Hepatic stellate cell (primary cell): ENCODE results near the gene TXLNG.

ENCODE experiments used
- DNase-seq: peaks from one replicate; pipeline ENCODE4 v3.0.0; 2011; ENCODE audit warnings: low spot score

TXLNG gene

DNA sequence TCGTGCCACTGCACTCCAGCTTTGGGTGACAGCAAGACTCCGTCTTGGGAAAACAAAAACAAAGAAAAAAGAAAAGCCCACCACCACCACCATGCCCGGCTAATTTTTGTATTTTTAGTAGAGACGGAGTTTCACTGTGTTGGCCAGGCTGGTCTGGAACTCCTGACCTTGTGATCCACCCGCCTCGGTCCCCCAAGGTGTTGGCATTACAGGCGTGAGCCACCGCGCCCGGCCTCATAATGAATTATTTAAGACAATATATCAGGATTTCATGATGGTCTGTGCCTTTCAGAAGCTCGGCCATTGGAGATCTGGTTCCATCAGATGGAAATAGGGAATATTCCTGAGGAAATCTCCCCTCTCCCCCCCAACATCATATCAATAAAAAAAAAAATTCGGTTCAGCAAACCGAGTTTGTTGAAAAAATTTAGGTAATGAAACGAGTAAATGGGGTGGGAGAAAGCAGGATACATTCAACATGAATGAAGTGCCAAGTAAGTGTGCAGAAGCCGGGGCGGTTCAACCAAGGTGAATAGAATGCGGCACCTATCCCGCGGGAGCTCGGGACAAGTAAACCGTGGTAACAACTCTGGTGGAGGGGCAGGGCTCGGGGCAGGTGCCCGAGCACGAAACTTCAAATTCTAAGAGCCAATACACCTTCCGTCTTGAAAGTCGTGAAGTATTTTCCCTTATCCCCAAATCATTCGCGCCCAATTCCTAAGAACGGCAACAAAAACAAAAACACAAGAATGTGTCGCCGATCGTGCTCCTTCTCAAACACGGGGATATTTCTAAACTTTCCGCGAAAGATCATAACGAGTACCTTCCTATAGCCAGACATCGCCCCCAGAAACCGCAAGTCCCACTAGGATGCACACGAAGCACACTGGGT lies 773 bp upstream of the TXLNG start:
- no peak for DNase-seq

DNA sequence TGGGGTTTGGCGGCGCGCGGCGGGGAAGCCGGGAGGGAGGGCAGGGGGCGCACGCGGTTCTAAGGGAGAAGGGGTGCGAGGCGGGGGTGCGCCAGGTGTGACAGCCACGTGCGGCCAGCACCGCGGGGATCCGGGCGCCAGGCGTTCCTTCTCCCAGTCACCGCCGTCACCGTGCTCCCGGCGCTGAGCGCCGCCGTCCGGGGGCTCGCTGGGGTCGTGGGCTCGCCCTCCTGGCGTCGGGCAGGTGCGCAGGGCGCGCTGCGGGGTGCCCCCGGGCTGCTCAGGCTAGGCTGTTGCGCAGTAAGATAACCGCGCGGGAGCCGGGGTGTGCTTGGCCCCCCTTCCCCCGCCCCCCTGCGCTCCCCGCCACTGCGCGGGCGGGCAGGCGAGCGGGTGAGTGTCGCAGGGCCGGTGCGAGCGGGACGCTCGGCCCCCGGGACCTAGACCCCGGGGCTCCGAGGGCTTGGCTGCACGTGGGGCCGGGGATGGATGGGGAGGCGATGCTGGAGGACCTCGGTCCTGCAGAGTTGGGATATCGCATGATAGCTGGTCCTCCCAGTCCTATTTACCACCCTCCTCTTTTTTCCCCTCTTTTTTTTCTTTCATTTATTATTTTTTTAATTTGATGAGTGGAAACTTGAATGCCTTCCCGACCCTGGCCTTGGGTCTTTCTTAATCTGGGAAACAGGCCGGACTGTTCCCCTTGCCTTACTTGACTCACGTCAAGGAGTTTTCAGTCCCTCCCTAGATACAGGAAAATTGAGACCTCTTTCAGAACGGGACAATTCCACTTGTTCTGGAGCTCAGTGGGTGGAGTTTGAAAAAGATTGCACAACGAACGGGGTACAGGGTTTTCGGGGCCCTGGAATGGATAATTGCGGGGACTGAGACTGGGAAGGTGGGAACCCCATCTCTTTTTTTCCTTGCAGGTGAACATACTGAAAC lies 797 bp downstream of the TXLNG start:
- peak; percentile 13 for DNase-seq

DNA sequence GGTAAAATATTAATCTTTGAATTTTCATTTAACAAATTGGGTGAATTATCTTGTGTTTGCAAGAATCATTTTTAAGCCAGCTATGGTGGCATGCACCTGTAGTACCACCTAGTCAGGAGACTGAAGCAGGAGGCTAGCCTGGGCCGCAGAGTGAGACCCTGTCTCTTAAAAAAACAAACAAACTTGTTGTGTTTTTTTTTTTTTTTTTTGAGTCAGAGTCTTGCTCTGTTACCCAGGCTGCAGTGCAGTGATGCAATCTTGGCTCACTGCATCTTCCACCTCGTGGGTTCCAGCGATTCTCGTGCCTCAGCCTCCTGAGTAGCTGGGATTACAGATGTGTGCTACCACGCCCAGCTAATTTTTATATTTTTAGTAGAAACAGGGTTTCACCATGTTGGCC lies 2.2 kb downstream of the TXLNG start:
- no peak for DNase-seq

DNA sequence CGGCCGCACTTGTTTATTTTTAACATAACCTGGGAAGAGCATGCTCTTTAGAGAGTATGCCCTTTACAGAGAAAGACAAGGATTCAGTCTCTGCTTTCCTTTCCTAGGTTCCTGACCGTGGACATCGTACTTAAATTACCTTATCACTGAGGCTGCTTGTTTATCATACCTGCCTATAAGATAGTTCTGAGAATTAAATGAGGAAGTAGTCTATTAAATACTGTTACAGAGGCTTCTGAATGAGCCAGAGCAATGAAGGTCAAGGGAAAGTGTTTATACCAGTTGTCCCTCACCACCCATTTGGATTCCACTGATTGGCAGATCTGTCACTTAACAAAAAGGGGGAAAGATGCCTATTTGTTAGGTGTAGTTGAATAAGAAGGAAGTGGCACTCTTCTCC lies 10.0 kb downstream of the TXLNG start:
- no peak for DNase-seq

DNA sequence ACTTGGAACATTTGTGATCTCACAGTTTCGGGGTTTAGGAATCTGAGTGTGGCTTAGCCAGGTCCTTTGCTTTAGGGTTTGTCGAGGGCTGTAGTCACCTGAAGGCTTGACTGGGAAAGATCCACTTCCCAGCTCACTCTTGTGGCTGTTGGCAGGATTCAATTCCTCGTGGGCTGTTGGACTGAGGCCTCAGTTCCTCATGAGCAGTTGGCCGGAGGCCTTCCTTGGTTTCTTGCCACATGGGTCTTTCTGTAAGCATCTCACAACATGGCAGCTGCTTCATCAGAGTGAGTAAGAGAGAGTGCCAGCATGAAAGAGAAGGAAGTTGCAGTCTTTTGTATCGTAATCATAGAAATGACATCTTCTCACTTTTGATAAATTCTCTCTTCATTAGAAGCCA lies 11.1 kb downstream of the TXLNG start:
- no peak for DNase-seq

DNA sequence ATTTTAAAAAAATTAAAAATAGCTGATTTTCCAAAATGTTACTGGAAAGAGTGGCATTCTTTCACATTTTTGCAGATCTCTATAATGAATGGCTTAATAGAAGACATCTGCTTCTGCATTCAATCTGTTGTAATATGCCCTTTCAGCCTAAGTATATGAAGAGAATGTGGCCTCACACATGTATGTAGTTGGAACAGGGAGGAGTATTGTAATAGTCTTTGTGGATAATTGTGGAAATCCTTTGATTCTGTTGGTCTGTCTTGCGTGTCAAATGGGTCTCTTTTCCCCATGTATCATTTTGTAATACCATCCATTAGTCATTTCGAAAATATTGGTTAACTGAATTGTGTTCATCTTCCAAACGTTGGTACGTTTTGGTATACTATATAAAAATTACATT lies 11.6 kb downstream of the TXLNG start:
- DNase-seq: no peak

DNA sequence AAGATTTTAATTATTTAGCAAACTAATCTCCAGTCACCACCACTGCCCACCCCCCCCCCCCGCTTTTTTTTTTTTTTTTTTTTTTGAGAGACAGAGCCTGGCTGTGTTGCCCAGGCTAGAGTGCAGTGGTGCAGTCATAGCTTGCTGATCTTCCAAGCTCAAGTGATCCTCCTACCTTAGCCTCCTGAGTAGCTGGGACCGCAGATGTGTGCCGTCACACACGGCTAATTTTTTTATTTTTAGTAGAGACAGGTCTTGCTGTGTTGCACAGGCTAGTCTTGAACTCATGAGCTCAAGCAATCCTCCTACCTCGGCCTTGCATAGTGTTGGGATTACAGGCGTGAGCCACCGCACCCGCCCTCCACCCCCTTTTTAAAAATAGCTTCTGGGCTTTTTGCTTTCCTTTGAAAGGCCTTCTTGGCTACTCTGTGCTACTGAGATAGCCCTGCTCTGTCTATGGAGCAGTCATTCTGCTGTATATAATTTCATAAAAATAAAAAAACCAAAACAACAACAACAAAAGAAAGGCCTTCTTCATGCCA lies 18.7 kb downstream of the TXLNG start:
- DNase-seq: no peak

DNA sequence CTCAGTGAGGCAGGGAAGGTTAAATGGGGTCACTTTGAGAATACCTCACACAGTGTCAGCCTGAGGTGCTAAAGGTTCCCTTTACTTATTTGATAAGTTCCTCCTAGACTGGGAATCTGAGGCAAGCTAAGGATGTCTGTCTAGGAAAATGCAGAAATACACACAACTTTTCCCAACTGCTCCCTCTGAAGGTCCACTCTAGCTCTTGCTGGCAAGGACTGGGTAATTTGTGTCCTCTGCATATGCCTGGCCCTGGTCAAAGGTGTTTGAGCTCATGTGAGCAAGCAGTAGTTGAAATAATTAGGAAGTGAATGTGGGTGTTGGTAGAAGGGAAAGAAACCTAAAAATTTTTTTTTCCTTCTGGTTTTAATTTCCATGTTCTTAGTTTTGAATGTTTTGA lies 21.3 kb downstream of the TXLNG start:
- DNase-seq: peak; percentile 78

DNA sequence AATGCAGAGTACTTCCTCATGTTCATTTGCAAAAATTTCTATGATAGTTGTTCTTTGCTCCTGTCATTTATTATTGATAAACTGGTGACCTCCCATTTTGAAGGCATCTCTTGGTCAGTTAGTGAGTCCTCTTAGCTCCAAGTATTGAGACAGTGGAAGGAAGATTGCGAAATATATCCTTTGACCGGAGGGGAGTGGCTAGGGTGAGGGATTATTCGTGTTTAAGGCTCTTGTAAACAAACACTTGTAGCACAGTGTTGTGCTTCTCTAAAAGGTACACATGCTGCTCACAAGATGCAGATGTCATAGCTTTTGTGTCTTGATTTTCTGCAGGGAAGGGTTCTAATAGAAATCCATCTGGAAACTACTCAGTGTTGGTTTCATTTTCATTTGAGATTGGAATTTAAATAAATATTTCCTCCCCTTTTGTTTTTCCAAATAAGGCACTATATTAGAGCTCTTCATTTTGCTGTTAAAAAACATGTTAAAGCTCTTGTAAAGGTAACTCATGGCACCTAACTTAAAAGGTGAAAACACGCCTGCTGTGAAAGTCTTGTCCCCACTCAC lies 21.8 kb downstream of the TXLNG start:
- peak; percentile 72 for DNase-seq

DNA sequence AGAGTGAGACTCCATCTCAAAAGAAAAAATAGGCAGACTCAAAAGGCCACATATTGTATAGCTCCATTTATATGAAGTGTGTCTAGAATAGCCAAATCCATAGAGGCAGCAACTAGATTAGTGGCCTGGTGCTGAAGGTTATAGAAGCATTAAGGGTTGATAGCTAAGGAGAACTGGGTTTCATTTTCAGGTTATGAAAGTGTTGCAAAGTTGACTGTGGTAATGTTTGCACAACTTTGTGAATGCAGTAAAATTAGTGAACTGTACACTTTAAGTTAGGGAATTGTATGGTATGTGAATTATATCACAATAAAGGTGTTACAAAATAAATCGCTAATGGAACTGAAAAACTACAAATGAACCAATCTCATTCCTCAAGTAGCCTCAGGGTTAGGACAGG lies 28.3 kb downstream of the TXLNG start:
- DNase-seq: no peak

DNA sequence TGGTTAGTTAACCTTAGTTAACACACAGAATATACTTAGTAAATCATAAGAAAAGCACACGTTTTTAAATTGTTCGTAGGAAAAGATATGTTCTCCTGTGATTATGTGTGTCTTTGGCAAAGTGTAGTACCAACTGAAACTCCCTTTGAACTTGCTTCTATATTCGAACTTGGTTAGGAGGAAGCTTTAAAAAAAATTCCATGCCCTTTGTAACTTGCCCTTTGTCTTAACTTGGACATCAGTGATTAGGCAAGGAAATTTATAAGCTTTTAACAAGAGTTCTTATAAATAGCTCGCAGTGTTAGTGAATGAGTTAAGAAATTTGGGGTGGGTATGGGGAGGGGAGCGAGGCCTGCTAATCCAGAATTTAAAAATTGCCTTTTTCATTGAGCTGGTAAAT lies 33.4 kb downstream of the TXLNG start:
- no peak for DNase-seq

DNA sequence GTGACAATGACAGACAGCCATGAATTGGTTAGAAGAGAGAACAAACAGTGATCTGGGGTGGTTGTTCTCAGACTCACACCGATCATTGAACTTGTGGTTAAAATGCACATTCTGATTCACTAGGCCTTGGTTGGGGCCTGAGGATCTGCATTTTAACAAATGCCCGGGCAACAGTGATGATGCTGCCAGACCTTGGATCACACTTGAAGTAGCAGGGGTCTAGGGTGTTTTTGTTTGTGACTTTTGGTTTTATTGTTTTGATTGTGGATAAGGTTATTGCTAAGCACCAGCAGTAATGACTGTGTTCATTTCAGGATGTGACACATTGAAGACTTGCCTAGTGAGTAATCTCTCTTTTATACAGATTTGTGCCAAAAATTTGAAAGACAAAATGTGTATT lies 36.5 kb downstream of the TXLNG start:
- peak; percentile 60 for DNase-seq

DNA sequence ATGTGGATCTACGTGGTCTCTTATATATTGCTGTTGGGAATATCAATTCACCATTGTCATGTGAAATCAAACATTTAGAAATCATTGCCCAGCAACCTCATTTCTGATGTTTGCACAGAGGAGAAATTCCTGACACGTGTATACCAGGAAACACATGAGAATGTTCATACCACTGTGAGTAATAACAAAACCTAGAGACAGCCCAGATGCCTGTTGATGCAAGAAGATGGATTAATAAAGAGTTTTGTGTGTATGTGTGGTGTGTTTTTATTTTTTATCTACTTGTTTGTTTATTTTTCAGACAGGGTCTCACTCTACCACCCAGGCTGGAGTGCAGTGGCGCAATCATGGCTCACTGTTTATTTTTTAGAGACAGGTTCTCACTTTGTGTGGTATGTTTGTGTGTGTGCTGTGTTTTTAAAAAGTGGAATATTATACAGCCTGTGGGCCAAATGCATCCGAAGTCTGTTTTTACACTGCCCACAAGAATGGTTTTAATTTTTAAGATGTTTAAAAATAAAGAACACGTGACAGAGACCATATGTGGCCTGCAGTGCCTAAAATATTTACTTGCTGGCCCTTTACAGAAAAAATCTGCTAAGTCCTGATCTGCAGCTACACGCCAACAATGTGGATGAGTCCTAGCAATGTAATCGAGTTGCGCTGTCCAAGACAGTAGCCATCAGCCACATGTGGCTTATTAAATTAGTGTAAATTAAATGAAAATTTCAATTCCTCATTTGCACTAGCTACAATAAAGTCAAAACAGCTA lies 39.2 kb downstream of the TXLNG start:
- DNase-seq: no peak

DNA sequence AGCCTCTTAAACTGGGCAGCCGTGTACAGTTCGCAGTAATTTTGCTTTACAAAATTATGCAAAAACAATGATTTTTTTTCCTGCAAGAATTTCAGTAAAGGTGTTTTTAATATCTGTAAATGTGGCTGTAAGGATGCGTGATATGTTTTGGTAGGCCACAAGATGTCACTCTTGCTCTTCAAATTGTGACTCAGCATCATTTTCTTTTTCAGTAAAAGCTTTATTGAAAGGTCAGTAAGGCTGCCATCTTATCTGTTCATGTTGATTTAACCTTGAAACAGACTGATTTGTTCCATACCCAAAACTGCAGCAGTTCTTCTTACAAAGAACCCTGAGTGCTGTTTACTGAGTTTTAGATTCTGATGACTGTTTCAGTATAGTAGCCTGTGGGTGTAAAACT lies 39.9 kb downstream of the TXLNG start:
- no peak for DNase-seq

DNA sequence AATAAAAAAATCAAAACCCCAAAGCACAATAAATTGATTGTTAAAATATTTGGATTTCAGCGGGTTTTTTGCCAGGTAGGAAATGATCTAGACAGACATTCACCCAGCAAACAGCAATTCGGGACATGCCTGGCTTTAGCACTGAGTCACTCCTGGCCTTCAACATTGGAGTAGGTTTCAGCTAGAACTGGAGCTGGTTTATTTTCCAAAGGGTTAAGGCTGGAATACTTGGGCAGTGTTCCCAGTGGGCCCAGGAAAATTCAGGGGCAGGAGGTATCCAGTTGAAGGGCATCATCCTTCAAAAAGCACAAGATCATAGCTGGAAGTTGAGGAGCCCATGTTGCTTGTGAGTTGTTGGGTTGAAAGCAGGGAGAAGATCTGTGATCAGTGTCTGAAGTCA lies 41.0 kb downstream of the TXLNG start:
- DNase-seq: no peak

DNA sequence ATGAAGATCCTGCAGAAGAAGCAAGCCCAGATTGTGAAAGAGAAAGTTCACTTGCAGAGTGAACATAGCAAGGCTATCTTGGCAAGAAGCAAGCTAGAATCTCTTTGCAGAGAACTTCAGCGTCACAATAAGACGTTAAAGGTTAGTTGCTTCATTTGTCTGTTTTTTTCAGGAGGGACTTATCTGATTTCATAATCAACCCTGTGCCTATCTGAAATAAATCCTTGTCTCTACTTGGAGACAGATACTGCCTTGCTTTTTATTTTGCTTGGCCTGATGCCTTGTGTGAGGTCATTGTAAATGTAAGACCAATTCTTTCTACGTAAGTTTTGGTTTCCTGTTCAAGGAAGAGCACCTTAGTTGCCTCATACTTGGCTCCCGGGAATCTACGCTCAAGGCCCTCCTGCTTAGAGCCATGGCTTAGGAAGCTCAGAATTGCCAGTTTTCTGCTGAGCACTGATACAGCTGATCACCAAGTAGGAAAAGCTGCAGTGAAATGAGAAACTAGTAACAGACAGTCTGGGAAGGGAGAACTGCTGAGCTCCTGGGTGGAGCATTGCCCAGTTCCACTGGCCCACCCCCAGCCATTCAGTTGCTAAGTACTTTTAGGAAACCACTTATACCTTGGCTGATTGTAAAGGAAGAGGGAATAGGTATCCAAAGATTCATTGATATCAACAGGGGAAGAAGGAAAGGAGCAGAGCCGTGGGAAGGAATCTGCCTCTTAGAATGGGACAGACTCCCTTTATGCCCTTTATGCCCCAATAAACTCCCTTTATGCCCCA lies 42.0 kb downstream of the TXLNG start:
- no peak for DNase-seq

DNA sequence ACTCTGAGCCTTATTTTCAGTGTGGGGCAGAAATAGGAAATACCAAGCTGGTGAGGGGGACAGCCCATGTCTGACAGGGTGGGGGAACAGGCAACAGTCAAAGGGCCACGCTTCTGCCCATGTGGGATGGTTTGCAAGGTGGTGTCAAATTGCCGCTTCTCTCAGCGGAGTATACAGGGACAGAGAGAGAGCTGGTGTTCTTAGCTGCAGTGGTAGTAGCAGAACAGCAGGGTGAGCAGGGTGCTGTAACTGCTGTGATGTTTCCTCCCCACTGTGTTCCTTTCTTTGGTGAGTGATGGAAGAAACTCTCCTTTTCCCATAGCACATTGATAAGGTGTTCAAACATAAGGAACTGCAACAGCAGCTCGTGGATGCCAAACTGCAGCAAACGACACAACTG lies 46.0 kb downstream of the TXLNG start:
- DNase-seq: no peak

DNA sequence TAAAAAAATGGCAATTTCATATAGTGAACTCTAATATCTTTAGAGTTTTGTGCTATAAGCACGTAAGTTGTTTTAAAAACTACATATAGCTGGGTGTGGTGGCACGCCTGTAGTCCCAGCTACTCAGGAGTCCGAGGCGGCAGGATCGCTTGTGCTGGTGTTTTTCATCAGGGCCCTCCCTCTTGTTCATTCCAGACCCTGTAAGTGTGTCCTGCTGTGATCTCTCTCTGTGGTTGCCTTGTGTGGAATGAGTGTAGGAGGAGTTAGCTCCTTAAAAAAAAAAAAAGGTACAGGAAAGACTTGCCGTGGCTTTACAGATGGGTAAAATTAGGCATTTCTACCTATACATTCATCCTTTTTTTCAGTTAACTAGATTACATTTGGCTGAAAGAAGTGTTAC lies 48.5 kb downstream of the TXLNG start:
- no peak for DNase-seq

DNA sequence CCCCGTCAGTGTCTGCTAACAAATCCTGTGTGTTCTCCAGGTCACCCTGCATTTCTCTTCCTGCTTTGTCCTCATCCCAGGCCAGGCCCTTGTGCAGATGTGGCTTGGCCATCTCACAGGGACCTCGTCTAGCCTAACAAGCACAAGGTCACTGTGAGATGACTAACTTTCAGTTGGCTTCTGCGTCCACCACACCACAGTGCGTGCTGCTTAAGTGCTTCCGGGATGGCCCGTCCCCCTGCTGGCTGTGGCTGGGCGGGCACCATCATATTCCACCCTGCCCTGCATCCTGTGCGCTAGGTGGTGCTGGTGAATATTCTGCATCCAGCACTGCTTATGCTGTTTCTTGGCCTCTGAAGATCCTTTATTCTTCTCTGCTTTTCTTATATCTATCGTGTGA lies 50.1 kb downstream of the TXLNG start:
- no peak for DNase-seq

DNA sequence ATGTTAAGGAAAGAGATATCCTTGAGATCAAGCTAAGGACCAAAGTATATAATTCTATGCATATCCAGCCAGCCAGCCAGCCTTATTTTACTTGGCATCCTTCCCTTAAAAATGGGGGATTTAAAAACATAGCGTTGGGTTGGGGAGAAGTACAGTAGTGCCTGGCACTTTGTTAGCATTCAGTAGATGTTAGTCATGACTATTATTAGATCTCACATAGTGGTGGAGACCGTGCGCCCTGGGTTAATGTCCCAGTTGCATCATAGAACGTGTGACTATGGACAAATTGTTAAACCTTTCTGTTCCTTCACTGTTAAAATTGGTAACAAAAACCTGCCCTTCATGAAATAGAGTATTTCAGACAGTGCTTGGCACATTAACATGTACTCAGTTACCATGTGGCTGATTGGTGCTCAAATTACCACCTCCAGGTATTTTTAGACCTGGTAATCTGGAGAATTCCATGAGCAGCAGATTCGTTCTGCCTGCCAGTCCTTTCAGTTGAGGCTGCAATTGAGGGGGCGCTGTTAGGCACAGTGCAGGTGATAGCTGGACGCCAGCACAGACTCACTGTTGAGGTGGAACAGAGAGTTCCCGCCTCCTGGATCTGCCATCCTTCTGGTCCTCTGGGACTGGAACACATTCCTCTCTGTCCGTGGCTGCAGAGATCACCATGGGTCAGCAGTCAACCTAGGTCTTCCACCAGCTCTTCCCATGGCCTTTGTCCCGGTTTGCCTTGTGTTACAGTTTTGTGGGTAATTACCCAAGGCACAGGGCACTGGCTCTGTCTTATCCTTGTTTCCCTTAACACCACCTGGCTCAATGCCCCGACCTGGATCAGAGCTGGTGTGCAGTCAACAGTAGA lies 52.2 kb downstream of the TXLNG start:
- DNase-seq: peak; percentile 71
